ENCODE measurements around the gene KRT80. TPM values are rescaled to one million over a fixed set of nuclear protein-coding genes. Genes with fewer than 3 reads are reported as not detected.

Gene KRT80
- total and polyA plus RNA-seq, 2 of the 13 experiments (the other 11 are each of a cell fraction or from before 2014, with no cell fraction given) = 0.27 to 0.53 TPM

DNA sequence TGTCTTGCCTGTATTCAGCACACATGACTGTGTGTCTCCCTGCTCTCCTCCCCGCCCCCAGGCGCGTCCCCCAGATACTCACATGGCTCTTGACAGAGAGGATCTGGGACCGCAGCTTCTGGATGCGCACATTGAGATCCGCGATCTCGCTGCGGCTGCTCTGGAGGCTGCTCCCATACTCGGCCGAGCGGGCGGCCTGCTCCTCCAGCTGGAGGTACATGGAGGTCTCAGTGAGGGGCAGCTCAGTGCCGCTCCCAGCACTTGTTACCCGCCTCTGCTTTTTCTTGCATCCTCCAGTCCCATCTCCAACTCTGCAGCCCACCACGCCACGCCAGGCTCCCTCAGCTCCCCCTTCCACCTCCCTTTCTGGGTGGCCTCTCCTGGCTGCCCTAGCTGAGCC lies 18.9 kb downstream of the KRT80 start:
- CTCF ChIA-PET (ENCODE audit: low intra/inter-chr PET ratio, low total read pairs) = interaction anchor here (1.7 to 1.9 kb wide), 2 partner anchors 40 to 154 kb away, joined by 5 to 15 read pairs; no protein-coding TSS in a partner anchor
- no peak for FAIRE-seq
- no peak overlapping the region for H3K27ac ChIP-seq (ENCODE audit: extremely low read length, insufficient read depth, low read length)
- TF ChIP-seq, protein P1, sequence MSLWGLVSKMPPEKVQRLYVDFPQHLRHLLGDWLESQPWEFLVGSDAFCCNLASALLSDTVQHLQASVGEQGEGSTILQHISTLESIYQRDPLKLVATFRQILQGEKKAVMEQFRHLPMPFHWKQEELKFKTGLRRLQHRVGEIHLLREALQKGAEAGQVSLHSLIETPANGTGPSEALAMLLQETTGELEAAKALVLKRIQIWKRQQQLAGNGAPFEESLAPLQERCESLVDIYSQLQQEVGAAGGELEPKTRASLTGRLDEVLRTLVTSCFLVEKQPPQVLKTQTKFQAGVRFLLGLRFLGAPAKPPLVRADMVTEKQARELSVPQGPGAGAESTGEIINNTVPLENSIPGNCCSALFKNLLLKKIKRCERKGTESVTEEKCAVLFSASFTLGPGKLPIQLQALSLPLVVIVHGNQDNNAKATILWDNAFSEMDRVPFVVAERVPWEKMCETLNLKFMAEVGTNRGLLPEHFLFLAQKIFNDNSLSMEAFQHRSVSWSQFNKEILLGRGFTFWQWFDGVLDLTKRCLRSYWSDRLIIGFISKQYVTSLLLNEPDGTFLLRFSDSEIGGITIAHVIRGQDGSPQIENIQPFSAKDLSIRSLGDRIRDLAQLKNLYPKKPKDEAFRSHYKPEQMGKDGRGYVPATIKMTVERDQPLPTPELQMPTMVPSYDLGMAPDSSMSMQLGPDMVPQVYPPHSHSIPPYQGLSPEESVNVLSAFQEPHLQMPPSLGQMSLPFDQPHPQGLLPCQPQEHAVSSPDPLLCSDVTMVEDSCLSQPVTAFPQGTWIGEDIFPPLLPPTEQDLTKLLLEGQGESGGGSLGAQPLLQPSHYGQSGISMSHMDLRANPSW (CRISPR knock-in tag; IDR thresholded peaks at IDR 0.05; ENCODE audit: borderline replicate concordance) = no peak
- TF ChIP-seq, protein P2, sequence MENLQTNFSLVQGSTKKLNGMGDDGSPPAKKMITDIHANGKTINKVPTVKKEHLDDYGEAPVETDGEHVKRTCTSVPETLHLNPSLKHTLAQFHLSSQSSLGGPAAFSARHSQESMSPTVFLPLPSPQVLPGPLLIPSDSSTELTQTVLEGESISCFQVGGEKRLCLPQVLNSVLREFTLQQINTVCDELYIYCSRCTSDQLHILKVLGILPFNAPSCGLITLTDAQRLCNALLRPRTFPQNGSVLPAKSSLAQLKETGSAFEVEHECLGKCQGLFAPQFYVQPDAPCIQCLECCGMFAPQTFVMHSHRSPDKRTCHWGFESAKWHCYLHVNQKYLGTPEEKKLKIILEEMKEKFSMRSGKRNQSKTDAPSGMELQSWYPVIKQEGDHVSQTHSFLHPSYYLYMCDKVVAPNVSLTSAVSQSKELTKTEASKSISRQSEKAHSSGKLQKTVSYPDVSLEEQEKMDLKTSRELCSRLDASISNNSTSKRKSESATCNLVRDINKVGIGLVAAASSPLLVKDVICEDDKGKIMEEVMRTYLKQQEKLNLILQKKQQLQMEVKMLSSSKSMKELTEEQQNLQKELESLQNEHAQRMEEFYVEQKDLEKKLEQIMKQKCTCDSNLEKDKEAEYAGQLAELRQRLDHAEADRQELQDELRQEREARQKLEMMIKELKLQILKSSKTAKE (CRISPR knock-in tag; IDR thresholded peaks at IDR 0.05; ENCODE audit: borderline replicate concordance) = no peak
- TF ChIP-seq, protein P3, sequence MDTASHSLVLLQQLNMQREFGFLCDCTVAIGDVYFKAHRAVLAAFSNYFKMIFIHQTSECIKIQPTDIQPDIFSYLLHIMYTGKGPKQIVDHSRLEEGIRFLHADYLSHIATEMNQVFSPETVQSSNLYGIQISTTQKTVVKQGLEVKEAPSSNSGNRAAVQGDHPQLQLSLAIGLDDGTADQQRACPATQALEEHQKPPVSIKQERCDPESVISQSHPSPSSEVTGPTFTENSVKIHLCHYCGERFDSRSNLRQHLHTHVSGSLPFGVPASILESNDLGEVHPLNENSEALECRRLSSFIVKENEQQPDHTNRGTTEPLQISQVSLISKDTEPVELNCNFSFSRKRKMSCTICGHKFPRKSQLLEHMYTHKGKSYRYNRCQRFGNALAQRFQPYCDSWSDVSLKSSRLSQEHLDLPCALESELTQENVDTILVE (CRISPR knock-in tag; IDR thresholded peaks at IDR 0.05) = no peak
- TF ChIP-seq ZNF572 (CRISPR knock-in tag; IDR thresholded peaks at IDR 0.05) (no peak), ZNF737 (CRISPR knock-in tag; IDR thresholded peaks at IDR 0.05; ENCODE audit: borderline replicate concordance) (no peak), ZZZ3 (CRISPR knock-in tag; IDR thresholded peaks at IDR 0.05; ENCODE audit: borderline replicate concordance) (no peak), MBNL3 (CRISPR knock-in tag; conservative IDR thresholded peaks at IDR 0.05) (no peak), NCOA1 (CRISPR knock-in tag; IDR thresholded peaks at IDR 0.05) (no peak), RARA (CRISPR knock-in tag; IDR thresholded peaks at IDR 0.05) (no peak), CEBPB (IDR thresholded peaks at IDR 0.05; ENCODE audit: borderline replicate concordance, low read depth, low read length) (no peak)
- TF ChIP-seq, protein P4, sequence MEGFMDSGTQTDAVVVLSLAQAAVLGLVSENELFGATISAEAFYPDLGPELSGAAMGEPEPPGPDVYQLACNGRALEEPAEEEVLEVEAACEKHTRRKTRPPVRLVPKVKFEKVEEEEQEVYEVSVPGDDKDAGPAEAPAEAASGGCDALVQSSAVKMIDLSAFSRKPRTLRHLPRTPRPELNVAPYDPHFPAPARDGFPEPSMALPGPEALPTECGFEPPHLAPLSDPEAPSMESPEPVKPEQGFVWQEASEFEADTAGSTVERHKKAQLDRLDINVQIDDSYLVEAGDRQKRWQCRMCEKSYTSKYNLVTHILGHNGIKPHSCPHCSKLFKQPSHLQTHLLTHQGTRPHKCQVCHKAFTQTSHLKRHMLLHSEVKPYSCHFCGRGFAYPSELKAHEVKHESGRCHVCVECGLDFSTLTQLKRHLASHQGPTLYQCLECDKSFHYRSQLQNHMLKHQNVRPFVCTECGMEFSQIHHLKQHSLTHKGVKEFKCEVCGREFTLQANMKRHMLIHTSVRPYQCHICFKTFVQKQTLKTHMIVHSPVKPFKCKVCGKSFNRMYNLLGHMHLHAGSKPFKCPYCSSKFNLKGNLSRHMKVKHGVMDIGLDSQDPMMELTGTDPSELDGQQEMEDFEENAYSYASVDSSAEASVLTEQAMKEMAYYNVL (CRISPR knock-in tag; IDR thresholded peaks at IDR 0.05; ENCODE audit: borderline replicate concordance) = no peak

More for the DNA sequence above, 18.9 kb downstream of the KRT80 start:
- POLR2A ChIA-PET = no interaction called here
- ATAC-seq (no peak), DNase-seq (ENCODE audit: low spot score) (no peak)
- Histone ChIP-seq H3K9ac (ENCODE audit: insufficient read depth, low read depth, low read length) (no peak overlapping the region), H3K36me3 (replicated peaks in 1 of 2; ENCODE audit: control insufficient read depth in 1 of 2, insufficient read depth in 2 of 2, low read length in 2 of 2) (no peaks in the 10 kb centered on the region), H4K20me1 (ENCODE audit: insufficient read depth, low read length) (no peaks in the 10 kb centered on the region), H3K27me3 (ENCODE audit: control insufficient read depth in 1 of 2, insufficient read depth in 2 of 2, low read length in 2 of 2) (peaks cover 0 to 2% of the 10 kb centered on the region in 2 experiments; a peak in 2 of 5 replicates), H3K4me2 (ENCODE audit: low read depth, low read length) (no peak overlapping the region), H3K79me2 (ENCODE audit: insufficient read depth, low read length) (no peaks in the 10 kb centered on the region), H3K4me1 (ENCODE audit: insufficient read depth, low read length) (peaks cover 18% of the 10 kb centered on the region), H3K9me3 (ENCODE audit: low read length) (no peaks in the 10 kb centered on the region), H2AFZ (ENCODE audit: low read length) (no peak overlapping the region), H3K4me3 (replicated peaks in 1 of 3; ENCODE audit: insufficient read depth in 1 of 3, low read depth in 2 of 3, low read length in 3 of 3) (no peak overlapping the region)
- in situ Hi-C loops (cut with HindIII; ENCODE audit: extremely low pct_ligation_motif_present, low pct_unique_long_range_greater_than_20kb) (no loop called here), intact Hi-C loops (cut with micrococcal nuclease; ENCODE audit: unreplicated experiment) (no loop called here)
- no TSS peak for BruUV-seq (replicated peaks)
- 85% methylated on average over 17 of the region's 17 CpGs for WGBS (ENCODE audit: low lambda C conversion rate)
